ENCODE data around the gene AMER2.
A peak's percentile ranks its signal among the peaks of the same experiment; 100 is the strongest.

Gene AMER2

GRCh38 chr13:25141042-25141441 lies 31.0 kb downstream of the AMER2 start:
- FAIRE-seq (no peak), DNase-seq (ENCODE audit: insufficient read length, low spot score) (no peak)
- no peak for TF ChIP-seq POLR2AphosphoS5 (IDR thresholded peaks at IDR 0.05; ENCODE audit: low read depth, low read length)
- no peak for TF ChIP-seq POU2F2 (IDR thresholded peaks at IDR 0.05; ENCODE audit: low read depth, low read length)
- TF ChIP-seq POLR2A (IDR thresholded peaks at IDR 0.05; ENCODE audit: low read depth, low read length) = no peak
- TF ChIP-seq PAX5 (IDR thresholded peaks at IDR 0.05; ENCODE audit: insufficient read depth, low read length, severe bottlenecking) = no peak
- no peak for TF ChIP-seq TAF1 (IDR thresholded peaks at IDR 0.05; ENCODE audit: low read depth, low read length)
- TF ChIP-seq SPI1 (IDR thresholded peaks at IDR 0.05; ENCODE audit: low read depth, low read length) = no peak

- FAIRE-seq (no peak), DNase-seq (ENCODE audit: insufficient read length, low spot score) (no peak)
- TF ChIP-seq POLR2A (IDR thresholded peaks at IDR 0.05; ENCODE audit: low read depth, low read length) (no peak), POU2F2 (IDR thresholded peaks at IDR 0.05; ENCODE audit: low read depth, low read length) (no peak), POLR2AphosphoS5 (IDR thresholded peaks at IDR 0.05; ENCODE audit: low read depth, low read length) (no peak), SPI1 (IDR thresholded peaks at IDR 0.05; ENCODE audit: low read depth, low read length) (no peak), TAF1 (IDR thresholded peaks at IDR 0.05; ENCODE audit: low read depth, low read length) (no peak), PAX5 (IDR thresholded peaks at IDR 0.05; ENCODE audit: insufficient read depth, low read length, severe bottlenecking) (no peak)
These were observed 34.3 kb downstream of the AMER2 start for GRCh38 chr13:25137788-25138115.

GRCh38 chr13:25136880-25137787 lies 35.0 kb downstream of the AMER2 start:
- no peak for TF ChIP-seq POU2F2 (IDR thresholded peaks at IDR 0.05; ENCODE audit: low read depth, low read length)
- no peak for TF ChIP-seq TAF1 (IDR thresholded peaks at IDR 0.05; ENCODE audit: low read depth, low read length)
- TF ChIP-seq SPI1 (IDR thresholded peaks at IDR 0.05; ENCODE audit: low read depth, low read length) = no peak
- no peak for TF ChIP-seq PAX5 (IDR thresholded peaks at IDR 0.05; ENCODE audit: insufficient read depth, low read length, severe bottlenecking)
- no peak for TF ChIP-seq POLR2AphosphoS5 (IDR thresholded peaks at IDR 0.05; ENCODE audit: low read depth, low read length)
- TF ChIP-seq POLR2A (IDR thresholded peaks at IDR 0.05; ENCODE audit: low read depth, low read length) = no peak
- no peak for FAIRE-seq
- DNase-seq (ENCODE audit: insufficient read length, low spot score) = no peak

GRCh38 chr13:25135896-25136295 lies 36.2 kb downstream of the AMER2 start:
- no peak for DNase-seq (ENCODE audit: insufficient read length, low spot score)
- TF ChIP-seq SPI1 (IDR thresholded peaks at IDR 0.05; ENCODE audit: low read depth, low read length) (no peak), PAX5 (IDR thresholded peaks at IDR 0.05; ENCODE audit: insufficient read depth, low read length, severe bottlenecking) (no peak), POU2F2 (IDR thresholded peaks at IDR 0.05; ENCODE audit: low read depth, low read length) (no peak), POLR2A (IDR thresholded peaks at IDR 0.05; ENCODE audit: low read depth, low read length) (no peak), TAF1 (IDR thresholded peaks at IDR 0.05; ENCODE audit: low read depth, low read length) (no peak), POLR2AphosphoS5 (IDR thresholded peaks at IDR 0.05; ENCODE audit: low read depth, low read length) (no peak)
- no peak for FAIRE-seq

- TF ChIP-seq PAX5 (IDR thresholded peaks at IDR 0.05; ENCODE audit: insufficient read depth, low read length, severe bottlenecking) = no peak
- TF ChIP-seq TAF1 (IDR thresholded peaks at IDR 0.05; ENCODE audit: low read depth, low read length) = no peak
- no peak for TF ChIP-seq POLR2AphosphoS5 (IDR thresholded peaks at IDR 0.05; ENCODE audit: low read depth, low read length)
- TF ChIP-seq POLR2A (IDR thresholded peaks at IDR 0.05; ENCODE audit: low read depth, low read length) = no peak
- DNase-seq (ENCODE audit: insufficient read length, low spot score) = no peak
- FAIRE-seq = no peak
These were observed 39.2 kb downstream of the AMER2 start for GRCh38 chr13:25132751-25133390.

GRCh38 chr13:25131881-25132420 lies 40.1 kb downstream of the AMER2 start:
- DNase-seq (ENCODE audit: insufficient read length, low spot score) = no peak
- TF ChIP-seq SPI1 (IDR thresholded peaks at IDR 0.05; ENCODE audit: low read depth, low read length) = no peak
- TF ChIP-seq TAF1 (IDR thresholded peaks at IDR 0.05; ENCODE audit: low read depth, low read length) = no peak
- no peak for TF ChIP-seq POU2F2 (IDR thresholded peaks at IDR 0.05; ENCODE audit: low read depth, low read length)
- no peak for TF ChIP-seq POLR2A (IDR thresholded peaks at IDR 0.05; ENCODE audit: low read depth, low read length)
- no peak for TF ChIP-seq POLR2AphosphoS5 (IDR thresholded peaks at IDR 0.05; ENCODE audit: low read depth, low read length)
- no peak for TF ChIP-seq PAX5 (IDR thresholded peaks at IDR 0.05; ENCODE audit: insufficient read depth, low read length, severe bottlenecking)
- no peak for FAIRE-seq

- FAIRE-seq = no peak
- TF ChIP-seq PAX5 (IDR thresholded peaks at IDR 0.05; ENCODE audit: insufficient read depth, low read length, severe bottlenecking) (no peak), POLR2AphosphoS5 (IDR thresholded peaks at IDR 0.05; ENCODE audit: low read depth, low read length) (no peak), SPI1 (IDR thresholded peaks at IDR 0.05; ENCODE audit: low read depth, low read length) (no peak), POLR2A (IDR thresholded peaks at IDR 0.05; ENCODE audit: low read depth, low read length) (no peak), TAF1 (IDR thresholded peaks at IDR 0.05; ENCODE audit: low read depth, low read length) (no peak), POU2F2 (IDR thresholded peaks at IDR 0.05; ENCODE audit: low read depth, low read length) (no peak)
- no peak for DNase-seq (ENCODE audit: insufficient read length, low spot score)
These were observed 41.1 kb downstream of the AMER2 start for GRCh38 chr13:25130944-25131343.

GRCh38 chr13:25118378-25118905 lies 53.6 kb downstream of the AMER2 start:
- DNase-seq (ENCODE audit: insufficient read length, low spot score) = no peak
- no peak for TF ChIP-seq POLR2AphosphoS5 (IDR thresholded peaks at IDR 0.05; ENCODE audit: low read depth, low read length)
- TF ChIP-seq SPI1 (IDR thresholded peaks at IDR 0.05; ENCODE audit: low read depth, low read length) = peak; percentile 53
- FAIRE-seq = no peak

GRCh38 chr13:25117312-25117711 lies 54.8 kb downstream of the AMER2 start:
- FAIRE-seq (no peak), DNase-seq (ENCODE audit: insufficient read length, low spot score) (no peak)
- TF ChIP-seq SPI1 (IDR thresholded peaks at IDR 0.05; ENCODE audit: low read depth, low read length) = no peak
- no peak for TF ChIP-seq PAX5 (IDR thresholded peaks at IDR 0.05; ENCODE audit: insufficient read depth, low read length, severe bottlenecking)
- no peak for TF ChIP-seq POLR2AphosphoS5 (IDR thresholded peaks at IDR 0.05; ENCODE audit: low read depth, low read length)
- no peak for TF ChIP-seq POLR2A (IDR thresholded peaks at IDR 0.05; ENCODE audit: low read depth, low read length)
- TF ChIP-seq TAF1 (IDR thresholded peaks at IDR 0.05; ENCODE audit: low read depth, low read length) = no peak
- no peak for TF ChIP-seq POU2F2 (IDR thresholded peaks at IDR 0.05; ENCODE audit: low read depth, low read length)

All from GM12891 (cell line).